ENCODE results near the gene FSIP1.
A peak's percentile ranks its signal among the peaks of the same experiment; 100 is the strongest.

Gene FSIP1

GRCh38 chr15:39756806-39757522 is 25.7 kb downstream of the FSIP1 start:
- peak; percentile 62 for DNase-seq

GRCh38 chr15:39752991-39753390 is 29.6 kb downstream of the FSIP1 start:
- DNase-seq = no peak

- no peak for DNase-seq
Observed at GRCh38 chr15:39752246-39752645, 30.4 kb downstream of the FSIP1 start.

GRCh38 chr15:39748276-39748675 is 34.4 kb downstream of the FSIP1 start:
- DNase-seq = no peak

GRCh38 chr15:39747326-39747725 is 35.3 kb downstream of the FSIP1 start:
- no peak for DNase-seq

- DNase-seq = no peak
Observed at GRCh38 chr15:39746714-39747276, 35.8 kb downstream of the FSIP1 start.

GRCh38 chr15:39746176-39746575 is 36.5 kb downstream of the FSIP1 start:
- DNase-seq = no peak

- DNase-seq = no peak
Observed at GRCh38 chr15:39745415-39745814, 37.2 kb downstream of the FSIP1 start.

- no peak for DNase-seq
Observed at GRCh38 chr15:39744334-39745103, 38.1 kb downstream of the FSIP1 start.

- DNase-seq = no peak
Observed at GRCh38 chr15:39743611-39744010, 39.0 kb downstream of the FSIP1 start.

- DNase-seq = no peak
Observed at GRCh38 chr15:39741258-39741657, 41.4 kb downstream of the FSIP1 start.

GRCh38 chr15:39738998-39739397 is 43.6 kb downstream of the FSIP1 start:
- no peak for DNase-seq

- no peak for DNase-seq
Observed at GRCh38 chr15:39737196-39737550, 45.5 kb downstream of the FSIP1 start.

- no peak for DNase-seq
Observed at GRCh38 chr15:39736412-39737195, 46.0 kb downstream of the FSIP1 start.

- no peak for DNase-seq
Observed at GRCh38 chr15:39735120-39735717, 47.4 kb downstream of the FSIP1 start.

GRCh38 chr15:39731266-39731665 is 51.4 kb downstream of the FSIP1 start:
- DNase-seq = no peak

- no peak for DNase-seq
Observed at GRCh38 chr15:39730552-39730951, 52.1 kb downstream of the FSIP1 start.

- no peak for DNase-seq
Observed at GRCh38 chr15:39729500-39729899, 53.1 kb downstream of the FSIP1 start.

- no peak for DNase-seq
Observed at GRCh38 chr15:39728845-39729244, 53.8 kb downstream of the FSIP1 start.

GRCh38 chr15:39721893-39722292 is 60.7 kb downstream of the FSIP1 start:
- DNase-seq = no peak

- DNase-seq = no peak
Observed at GRCh38 chr15:39720621-39721611, 61.7 kb downstream of the FSIP1 start.

- no peak for DNase-seq
Observed at GRCh38 chr15:39720081-39720480, 62.6 kb downstream of the FSIP1 start.
